Germinal center (tissue), 1 donor: ENCODE results near the gene RHOT2.

Experiments used
- DNase-seq: peaks from one replicate; pipeline ENCODE4 v3.0.0; 2012; ENCODE audit warnings: mixed read lengths, low spot score

RHOT2 gene

GRCh38 chr16:670485-671352, 2.8 kb downstream of the RHOT2 start:
- DNase-seq: no peak

- DNase-seq: no peak
These were observed 3.6 kb downstream of the RHOT2 start for GRCh38 chr16:671353-672131.

GRCh38 chr16:672371-672770, 4.4 kb downstream of the RHOT2 start:
- no peak for DNase-seq

- no peak for DNase-seq
These were observed 4.9 kb downstream of the RHOT2 start for GRCh38 chr16:672851-673250.

- DNase-seq: no peak
These were observed 5.6 kb downstream of the RHOT2 start for GRCh38 chr16:673399-673991.

GRCh38 chr16:674214-674881, 6.4 kb downstream of the RHOT2 start:
- no peak for DNase-seq

- DNase-seq: no peak
These were observed 7.3 kb downstream of the RHOT2 start, which contains the start of gene RHBDL1 for GRCh38 chr16:674968-675883. Gene RHBDL1, plus strand, starts transcription at chr16:675671. Its CDS starts 120 bp downstream, at chr16:675791.

- no peak for DNase-seq
These were observed 8.1 kb downstream of the RHOT2 start for GRCh38 chr16:675884-676564.

- no peak for DNase-seq
These were observed 8.6 kb downstream of the RHOT2 start for GRCh38 chr16:676565-676902.

GRCh38 chr16:676913-677312, 9.0 kb downstream of the RHOT2 start:
- no peak for DNase-seq

GRCh38 chr16:677316-678190, 9.6 kb downstream of the RHOT2 start:
- DNase-seq: no peak

GRCh38 chr16:678209-678857, 10.4 kb downstream of the RHOT2 start:
- DNase-seq: no peak

GRCh38 chr16:678858-679813, 11.2 kb downstream of the RHOT2 start:
- no peak for DNase-seq

- peak; percentile 84 for DNase-seq
These were observed 12.1 kb downstream of the RHOT2 start, which contains the start of gene STUB1 for GRCh38 chr16:679814-680624. Gene STUB1, plus strand, starts transcription at chr16:680410. Its CDS starts 116 bp downstream, at chr16:680526.

GRCh38 chr16:680625-680945, 12.7 kb downstream of the RHOT2 start:
- DNase-seq: no peak

- DNase-seq: no peak
These were observed 13.2 kb downstream of the RHOT2 start for GRCh38 chr16:680967-681745.
